SK-N-SH treated with all-trans-retinoic acid at 6 μM for 48 hours (cell line): ENCODE data around the gene CDRT4.
A peak's percentile ranks its signal among the peaks of the same experiment; 100 is the strongest.

Source experiments
- ATAC-seq: fragments of 200-7000 bp; cut with Tn5 transposase; 3 replicates; pipeline ENCODE4 v1.9.1; 2020; ENCODE audit warnings: mild to moderate bottlenecking, moderate library complexity
- ARNTL ChIP-seq: fragments of 450-650 bp; formaldehyde crosslinking; IDR thresholded peaks from 2 replicates; pipeline ENCODE4 v1.5.0; 2020; ENCODE audit warnings: low read depth, mild to moderate bottlenecking, moderate library complexity, borderline replicate concordance
- BACH2 ChIP-seq: fragments of 250-450 bp; sonication (Bioruptor Pico); IDR thresholded peaks from 2 replicates; pipeline ENCODE4 v1.9.0; 2021; ENCODE audit warnings: mild to moderate bottlenecking, borderline replicate concordance
- CREB5 ChIP-seq: fragments of 250-450 bp; sonication (Bioruptor Pico); IDR thresholded peaks from 2 replicates; pipeline ENCODE4 v1.5.1; 2020; ENCODE audit warnings: low read depth, mild to moderate bottlenecking, moderate library complexity
- CSDC2 ChIP-seq: fragments of 250-450 bp; sonication (Bioruptor Pico); IDR thresholded peaks from 2 replicates; pipeline ENCODE4 v1.5.0; 2020; ENCODE audit warnings: mild to moderate bottlenecking, moderate library complexity
- ESRRG ChIP-seq: fragments of 250-450 bp; sonication (Bioruptor Pico); IDR thresholded peaks from 2 replicates; pipeline ENCODE4 v1.6.1; 2021; ENCODE audit warnings: mild to moderate bottlenecking
- GLIS3 ChIP-seq: fragments of 250-450 bp; sonication (Bioruptor Pico); IDR thresholded peaks from 2 replicates; pipeline ENCODE4 v1.5.0; 2020; ENCODE audit warnings: mild to moderate bottlenecking, moderate library complexity
- ISL1 ChIP-seq: fragments of 250-450 bp; sonication (Bioruptor Pico); IDR thresholded peaks from 2 replicates; pipeline ENCODE4 v2.1.2; 2022; ENCODE audit warnings: mild to moderate bottlenecking, moderate library complexity
- OSR1 ChIP-seq: fragments of 250-450 bp; sonication (Bioruptor Pico); IDR thresholded peaks from 2 replicates; pipeline ENCODE4 v1.8.0; 2022; ENCODE audit warnings: moderate library complexity, mild to moderate bottlenecking, inconsistent platforms
- PATZ1 ChIP-seq: fragments of 250-450 bp; sonication (Bioruptor Pico); IDR thresholded peaks from 2 replicates; pipeline ENCODE4 v1.8.0; 2020; ENCODE audit warnings: mild to moderate bottlenecking, moderate library complexity, borderline replicate concordance
- POU6F1 ChIP-seq: fragments of 250-450 bp; sonication (Bioruptor Pico); IDR thresholded peaks from 2 replicates; pipeline ENCODE4 v1.8.0; 2021; ENCODE audit warnings: low read depth, mild to moderate bottlenecking, moderate library complexity, borderline replicate concordance
- PPARA ChIP-seq: fragments of 250-450 bp; sonication (Bioruptor Pico); IDR thresholded peaks from 2 replicates; pipeline ENCODE4 v1.5.0; 2020; ENCODE audit warnings: mild to moderate bottlenecking, borderline replicate concordance
- RARB ChIP-seq: fragments of 250-450 bp; sonication (Bioruptor Pico); IDR thresholded peaks from 2 replicates; pipeline ENCODE4 v1.8.0; 2021; ENCODE audit warnings: mild to moderate bottlenecking, moderate library complexity
- SNAI2 ChIP-seq: fragments of 250-450 bp; sonication (Bioruptor Pico); IDR thresholded peaks from 2 replicates; pipeline ENCODE4 v1.5.0; 2020; ENCODE audit warnings: mild to moderate bottlenecking, moderate library complexity
- TCF4 ChIP-seq: fragments of 250-450 bp; sonication (Bioruptor Pico); IDR thresholded peaks from 2 replicates; pipeline ENCODE4 v1.8.0; 2021; ENCODE audit warnings: mild to moderate bottlenecking, moderate library complexity, borderline replicate concordance
- TOX ChIP-seq: fragments of 250-450 bp; sonication (Bioruptor Pico); IDR thresholded peaks from 2 replicates; pipeline ENCODE4 v1.8.0; 2021; ENCODE audit warnings: mild to moderate bottlenecking, moderate library complexity, borderline replicate concordance
- TSHZ2 ChIP-seq: fragments of 250-450 bp; sonication (Bioruptor Pico); IDR thresholded peaks from 2 replicates; pipeline ENCODE4 v1.5.0; 2020; ENCODE audit warnings: mild to moderate bottlenecking, moderate library complexity
- ZC3H10 ChIP-seq: fragments of 250-450 bp; sonication (Bioruptor Pico); IDR thresholded peaks from 2 replicates; pipeline ENCODE4 v1.5.1; 2021; ENCODE audit warnings: mild to moderate bottlenecking, moderate library complexity
- ZFP3 ChIP-seq: fragments of 250-450 bp; sonication (Bioruptor Pico); IDR thresholded peaks from 2 replicates; pipeline ENCODE4 v1.5.0; 2020; ENCODE audit warnings: mild to moderate bottlenecking, moderate library complexity
- ZFP30 ChIP-seq: fragments of 450-650 bp; formaldehyde crosslinking; IDR thresholded peaks from 2 replicates; pipeline ENCODE4 v1.5.0; 2022; ENCODE audit warnings: mild to moderate bottlenecking, moderate library complexity
- ZNF565 ChIP-seq: fragments of 450-650 bp; formaldehyde crosslinking; conservative IDR thresholded peaks from 2 replicates; pipeline ENCODE4 v1.5.0; 2020; ENCODE audit warnings: low read depth, mild to moderate bottlenecking, moderate library complexity

CDRT4 gene

GRCh38 chr17:15409721-15410250, 57.6 kb downstream of the CDRT4 start:
- no peak for TF ChIP-seq ZFP30 (CRISPR knock-in tag)
- no peak for TF ChIP-seq ZC3H10 (CRISPR knock-in tag)
- no peak for TF ChIP-seq PATZ1
- no peak for TF ChIP-seq POU6F1 (CRISPR knock-in tag)
- TF ChIP-seq SNAI2 (CRISPR knock-in tag): no peak
- no peak for TF ChIP-seq PPARA (CRISPR knock-in tag)
- no peak for TF ChIP-seq ZFP3
- peak; percentile 90 for ATAC-seq

GRCh38 chr17:15408803-15409202, 58.6 kb downstream of the CDRT4 start:
- ATAC-seq: no peak
- TF ChIP-seq RARB (CRISPR knock-in tag) (no peak), CSDC2 (CRISPR knock-in tag) (no peak), ISL1 (no peak), GLIS3 (no peak), PPARA (CRISPR knock-in tag) (no peak), BACH2 (no peak), CREB5 (no peak), POU6F1 (CRISPR knock-in tag) (no peak), ARNTL (CRISPR knock-in tag) (no peak), ESRRG (CRISPR knock-in tag) (no peak), ZNF565 (CRISPR knock-in tag) (no peak), ZFP30 (CRISPR knock-in tag) (no peak), TCF4 (no peak), PATZ1 (no peak), ZC3H10 (CRISPR knock-in tag) (no peak), TSHZ2 (no peak), ZFP3 (no peak), OSR1 (CRISPR knock-in tag) (no peak)

GRCh38 chr17:15406081-15406480, 61.3 kb downstream of the CDRT4 start:
- TF ChIP-seq BACH2 (no peak), ZNF565 (CRISPR knock-in tag) (no peak), RARB (CRISPR knock-in tag) (no peak), TOX (CRISPR knock-in tag) (no peak), ARNTL (CRISPR knock-in tag) (no peak), OSR1 (CRISPR knock-in tag) (no peak), CSDC2 (CRISPR knock-in tag) (no peak), ESRRG (CRISPR knock-in tag) (no peak)
- ATAC-seq: no peak
